HFF-Myc (cell line): ENCODE data around the gene TCP11L1.

Experiments
- DNase-seq: peaks from one replicate; pipeline ENCODE4 v3.0.0-alpha.2; 2011; ENCODE audit warnings: low read depth; ENCODE audit errors: extremely low read depth
- H3K4me3 ChIP-seq: replicated peaks from 2 replicates; pipeline ENCODE4 v1.5.1; 2011; ENCODE audit warnings: low read depth, mild to moderate bottlenecking, control low read depth, low read length
- CTCF ChIP-seq: IDR thresholded peaks from 2 replicates; pipeline ENCODE4 v1.5.1; 2012; ENCODE audit warnings: mild to moderate bottlenecking, low read depth, low read length, control low read depth; ENCODE audit errors: missing control alignments

TCP11L1 gene

GRCh38 chr11:33064033-33064825 is 24.9 kb downstream of the TCP11L1 start:
- TF ChIP-seq CTCF, result no peak
- DNase-seq, result no peak
- H3K4me3 ChIP-seq, result no peak overlapping the region

- DNase-seq, result no peak
- no peak overlapping the region for H3K4me3 ChIP-seq
- TF ChIP-seq CTCF, result no peak
Measured at GRCh38 chr11:33064866-33065265, 25.5 kb downstream of the TCP11L1 start.

GRCh38 chr11:33065445-33066178 is 26.2 kb downstream of the TCP11L1 start:
- peak; percentile 89 for TF ChIP-seq CTCF
- H3K4me3 ChIP-seq, result no peak overlapping the region
- DNase-seq, result peak; percentile 47

GRCh38 chr11:33067294-33067693 is 27.9 kb downstream of the TCP11L1 start:
- H3K4me3 ChIP-seq, result no peak overlapping the region
- no peak for TF ChIP-seq CTCF
- no peak for DNase-seq

- no peak for DNase-seq
- no peak for TF ChIP-seq CTCF
- H3K4me3 ChIP-seq, result no peak overlapping the region
Measured at GRCh38 chr11:33068611-33069340, 29.4 kb downstream of the TCP11L1 start.

- H3K4me3 ChIP-seq, result no peak overlapping the region
- TF ChIP-seq CTCF, result no peak
Measured at GRCh38 chr11:33072465-33072864, 33.1 kb downstream of the TCP11L1 start.

More at GRCh38 chr11:33072465-33072864, 33.1 kb downstream of the TCP11L1 start:
- no peak for DNase-seq
